NOMO-1 treated with dmso at 0.1 percent for 144 hours (cell line): ENCODE data around the gene PSTPIP1.

Source experiments
- DNase-seq: peaks from one replicate; lab custom pipeline; 2025; ENCODE audit not compliant: unreplicated experiment; lab: John Stamatoyannopoulos, UW

PSTPIP1 gene

GRCh38 chr15:77039217-77039533 is 44.2 kb downstream of the PSTPIP1 start:
- no peak for DNase-seq

- no peak for DNase-seq
Measured at GRCh38 chr15:77039848-77040247, 44.9 kb downstream of the PSTPIP1 start.

DNA sequence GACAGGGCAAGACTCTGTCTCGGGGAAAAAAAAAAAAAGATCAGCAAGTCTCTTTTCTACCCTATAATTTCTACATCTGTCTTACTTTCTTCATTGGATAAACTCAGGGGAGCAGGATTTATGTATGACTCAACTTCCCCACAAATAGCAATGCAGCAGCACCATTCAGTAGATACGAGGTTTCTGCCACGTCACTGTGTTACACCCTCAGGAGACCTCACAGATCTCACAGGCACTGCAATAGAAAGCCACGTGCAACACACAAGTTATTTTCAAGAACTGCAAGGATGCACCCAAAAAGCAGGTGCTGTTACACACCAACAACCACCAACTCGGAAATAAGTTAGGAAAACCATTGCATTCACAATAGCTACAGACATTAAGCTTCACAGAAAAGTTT is 45.7 kb downstream of the PSTPIP1 start:
- no peak for DNase-seq

GRCh38 chr15:77042245-77042919 is 47.5 kb downstream of the PSTPIP1 start:
- DNase-seq, result no peak

GRCh38 chr15:77042955-77043920 is 48.3 kb downstream of the PSTPIP1 start:
- no peak for DNase-seq

GRCh38 chr15:77044228-77045042 is 49.5 kb downstream of the PSTPIP1 start:
- no peak for DNase-seq

DNA sequence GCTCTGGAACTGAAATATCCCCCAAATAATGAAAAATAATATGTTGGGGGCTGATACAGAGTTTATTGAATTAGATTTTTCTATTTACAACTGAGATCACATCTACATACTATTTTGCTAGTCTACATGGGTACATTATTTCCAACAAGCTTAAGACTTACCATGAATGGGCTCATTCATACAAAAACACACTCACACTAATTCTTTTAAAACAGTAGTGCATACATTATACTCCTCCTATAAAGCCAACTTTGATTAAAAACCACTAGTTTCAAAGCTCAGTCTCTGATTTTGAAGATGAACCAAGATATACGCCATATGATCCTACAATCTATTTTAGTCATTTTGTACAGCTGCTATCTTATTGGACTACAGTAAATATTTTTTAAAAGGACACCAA is 51.1 kb downstream of the PSTPIP1 start:
- DNase-seq, result no peak

DNA sequence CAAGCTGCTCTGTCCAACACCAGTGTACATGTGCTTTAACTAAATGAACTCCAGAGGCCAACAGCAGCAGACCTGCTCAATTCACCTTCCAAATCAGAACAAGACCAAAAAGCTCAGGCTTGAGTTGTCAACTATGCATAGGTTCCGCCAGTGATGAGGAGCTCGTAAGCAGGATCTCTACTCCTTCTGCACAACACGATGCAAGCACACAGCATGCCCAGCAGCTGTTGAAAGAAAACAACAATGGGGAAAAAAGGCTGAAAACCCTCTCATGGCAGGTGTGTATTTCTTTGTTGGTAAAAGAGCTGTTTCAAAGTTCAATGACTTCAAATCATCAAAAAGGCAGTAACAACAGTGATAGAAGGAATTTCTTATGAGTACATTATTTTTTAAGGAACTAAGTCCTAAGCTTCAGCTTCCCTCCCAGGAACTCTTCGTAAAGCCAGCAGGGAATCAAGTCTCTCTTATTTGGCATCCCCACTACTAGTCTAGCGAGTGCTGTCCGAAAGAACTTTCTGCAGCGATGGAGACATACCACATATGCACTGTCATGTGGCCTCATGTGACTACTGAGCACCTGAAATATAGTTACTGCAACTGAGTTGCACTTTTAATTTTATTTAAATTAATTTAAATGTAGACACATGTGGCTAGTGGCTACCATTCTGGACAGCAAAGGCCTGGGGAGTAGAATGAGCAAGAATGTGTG is 51.9 kb downstream of the PSTPIP1 start:
- DNase-seq, result no peak

DNA sequence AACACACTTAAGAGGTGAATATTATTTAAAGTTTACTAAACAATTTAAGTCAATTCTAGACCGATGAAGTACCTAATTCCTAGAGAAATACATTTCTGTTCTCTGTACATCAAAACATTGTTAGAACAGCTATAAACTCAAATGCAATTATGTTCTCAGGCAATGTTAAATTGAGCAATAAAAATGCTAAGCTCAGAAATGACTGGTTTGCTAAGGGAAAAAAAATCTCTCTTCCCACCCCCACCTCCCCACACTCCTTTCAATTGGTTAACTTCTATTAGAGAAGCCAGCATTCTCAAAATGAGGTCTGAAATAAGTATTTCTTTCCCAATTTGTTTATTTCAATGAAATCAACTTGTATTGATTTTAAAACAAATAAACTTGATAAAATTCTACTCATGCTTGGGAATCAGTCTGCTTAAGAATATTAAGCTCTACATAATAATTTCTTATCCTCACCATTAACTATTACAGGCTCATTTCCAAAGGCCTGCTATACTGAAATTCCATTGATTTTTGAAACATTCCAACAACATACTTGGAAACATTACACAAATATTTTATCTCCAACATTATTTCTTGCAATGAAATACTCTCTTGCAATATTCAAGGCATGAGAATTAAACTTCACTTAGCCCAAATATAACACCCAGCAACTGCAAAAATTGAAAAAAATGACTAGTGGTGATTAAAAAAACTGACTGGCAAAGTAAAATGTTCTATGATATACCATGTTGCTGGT is 53.4 kb downstream of the PSTPIP1 start:
- DNase-seq, result no peak

DNA sequence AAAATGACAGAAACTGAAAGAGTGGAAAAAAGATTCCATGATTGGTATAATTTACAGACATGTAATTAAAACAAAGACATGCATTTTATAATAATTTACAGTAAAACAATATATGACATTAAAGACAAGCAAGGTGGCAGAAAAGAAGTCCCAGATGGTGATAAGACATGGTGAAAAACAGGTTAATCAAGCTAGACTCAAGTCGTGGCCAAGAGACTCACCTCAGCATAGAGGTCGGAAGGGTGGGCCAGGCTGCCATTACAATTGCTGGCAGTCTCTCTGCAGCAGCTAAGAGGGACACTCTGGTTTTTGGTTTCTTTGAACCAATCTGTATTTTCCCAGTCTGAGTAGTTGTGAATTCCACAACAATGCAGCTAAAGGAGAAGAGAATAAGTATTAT is 57.6 kb downstream of the PSTPIP1 start:
- no peak for DNase-seq

DNA sequence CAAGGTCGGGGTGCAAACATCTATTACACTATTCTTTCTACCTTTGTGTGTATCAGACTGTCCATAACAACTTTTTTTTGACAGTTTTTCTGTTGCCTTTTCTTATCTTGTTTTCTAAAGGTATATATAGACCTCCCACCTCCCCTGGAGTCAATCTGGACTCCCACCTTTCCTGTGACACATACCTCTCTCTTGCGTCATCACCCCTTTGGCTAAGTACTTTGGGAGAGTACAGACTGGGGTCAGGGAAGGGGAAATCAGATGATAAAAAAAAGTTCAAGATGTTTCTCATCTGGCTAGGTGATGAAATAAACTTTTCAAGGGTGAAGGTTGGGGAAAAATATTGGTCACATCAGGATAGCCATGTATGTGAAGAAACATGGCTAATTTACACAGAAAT is 58.8 kb downstream of the PSTPIP1 start:
- no peak for DNase-seq

GRCh38 chr15:77057072-77057471 is 62.1 kb downstream of the PSTPIP1 start:
- no peak for DNase-seq

DNA sequence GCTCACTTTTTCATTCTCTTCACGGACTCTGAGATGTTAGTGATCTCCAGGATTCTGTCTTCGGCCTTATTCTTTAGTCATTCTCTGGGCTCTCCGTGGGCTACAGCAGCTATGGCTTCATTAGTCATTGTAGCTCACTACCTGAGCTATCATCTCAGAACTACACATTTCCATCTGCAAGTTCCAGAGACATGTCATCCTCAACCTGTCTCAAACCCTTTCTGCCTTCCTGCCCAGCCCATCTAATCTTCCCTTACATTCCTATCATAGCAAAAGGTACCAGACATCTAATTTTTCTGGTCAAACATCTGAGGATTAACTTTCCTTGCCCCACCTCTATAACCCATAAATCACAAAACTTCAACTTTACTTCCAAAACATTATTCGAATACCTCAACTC is 62.8 kb downstream of the PSTPIP1 start:
- DNase-seq, result no peak

DNA sequence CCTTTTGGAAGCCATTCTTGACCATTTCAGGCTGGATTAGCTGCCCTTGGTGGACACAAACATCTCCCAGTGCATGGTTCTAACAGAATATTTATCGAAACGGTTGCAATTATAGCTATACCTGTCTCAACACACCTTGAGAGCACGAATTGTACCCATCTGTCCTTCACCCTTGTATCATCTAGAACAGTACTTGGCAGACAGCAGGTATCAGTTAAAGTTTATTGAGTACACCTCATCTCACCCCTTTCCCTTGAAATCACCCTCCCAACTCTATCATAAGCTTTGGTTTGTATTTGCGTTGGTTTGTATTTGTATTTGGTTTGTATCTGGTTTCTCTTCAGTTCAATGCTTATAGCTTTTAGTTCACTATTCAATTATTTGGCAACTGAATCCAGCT is 63.5 kb downstream of the PSTPIP1 start:
- no peak for DNase-seq

DNA sequence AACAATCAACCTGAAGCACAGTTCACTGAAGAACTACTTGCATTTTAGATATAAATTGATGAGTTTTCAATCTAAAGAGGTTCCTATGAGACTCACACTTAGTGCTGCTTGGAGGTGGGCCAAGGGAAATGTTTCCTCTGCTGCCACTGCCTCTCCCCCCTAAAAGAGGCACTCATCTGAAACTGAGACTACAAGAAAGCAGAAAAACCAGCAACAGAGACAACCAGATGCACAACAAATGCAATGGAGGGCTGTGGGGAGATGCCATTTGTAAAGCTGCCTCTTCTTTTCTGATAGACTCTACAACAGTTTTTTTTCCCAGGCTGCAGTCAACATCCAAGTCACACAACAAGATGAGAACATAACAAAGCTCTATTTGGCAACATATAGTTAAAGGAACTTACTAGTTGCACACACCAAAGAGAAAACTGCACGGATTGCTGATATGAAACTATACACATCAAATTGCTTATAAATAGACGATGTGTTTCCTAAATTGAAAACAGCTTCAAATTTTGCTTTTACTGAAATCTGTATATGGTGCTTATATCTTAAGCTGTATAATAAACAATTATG is 64.9 kb downstream of the PSTPIP1 start:
- no peak for DNase-seq

DNA sequence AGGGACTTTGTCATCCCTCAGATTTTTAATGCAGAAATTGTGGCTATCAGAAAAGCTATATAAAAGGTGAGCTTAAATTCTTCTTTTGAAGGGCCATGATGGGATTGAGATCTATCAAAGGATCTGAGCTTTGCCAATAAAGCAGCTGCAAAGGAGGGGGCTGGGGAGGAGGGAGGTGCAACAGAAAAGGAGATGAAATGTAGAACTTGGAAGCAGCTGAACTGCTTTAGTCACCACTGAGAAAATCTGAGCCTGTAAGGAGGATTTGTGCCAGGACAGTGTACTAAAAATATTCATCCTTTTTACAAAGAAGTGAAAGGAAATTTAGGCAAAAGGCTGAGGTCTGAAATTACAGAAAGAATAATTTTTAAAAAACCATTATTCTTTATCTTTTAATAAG is 65.6 kb downstream of the PSTPIP1 start:
- DNase-seq, result no peak

DNA sequence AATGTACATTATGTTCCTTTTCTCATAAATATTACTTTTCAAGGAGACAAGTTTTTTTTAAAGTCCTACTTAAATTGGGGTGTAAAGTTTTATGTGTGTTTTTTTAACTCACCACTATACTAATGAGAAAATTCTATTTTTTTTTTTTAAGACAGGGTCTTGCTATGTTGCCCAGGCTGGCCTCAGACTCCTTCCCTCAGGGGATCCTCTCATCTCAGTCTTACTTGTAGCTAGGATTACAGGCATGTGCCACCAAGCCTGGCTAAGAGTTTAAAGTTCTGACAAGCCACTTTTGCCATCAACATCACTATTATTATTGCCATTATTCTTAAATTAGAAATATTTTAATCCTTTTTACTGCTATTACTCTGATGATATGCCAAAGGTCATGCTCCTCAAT is 68.3 kb downstream of the PSTPIP1 start:
- DNase-seq, result no peak

- no peak for DNase-seq
Measured at GRCh38 chr15:77064063-77064462, 69.1 kb downstream of the PSTPIP1 start.

- DNase-seq, result no peak
Measured at GRCh38 chr15:77064539-77065308, 69.8 kb downstream of the PSTPIP1 start.
